ENCODE measurements around the gene RNF214. TPM values are rescaled to one million over a fixed set of nuclear protein-coding genes. Genes with fewer than 3 reads are reported as not detected.

The RNF214 gene
- total RNA-seq, 1 donor, result 13.4 TPM

DNA sequence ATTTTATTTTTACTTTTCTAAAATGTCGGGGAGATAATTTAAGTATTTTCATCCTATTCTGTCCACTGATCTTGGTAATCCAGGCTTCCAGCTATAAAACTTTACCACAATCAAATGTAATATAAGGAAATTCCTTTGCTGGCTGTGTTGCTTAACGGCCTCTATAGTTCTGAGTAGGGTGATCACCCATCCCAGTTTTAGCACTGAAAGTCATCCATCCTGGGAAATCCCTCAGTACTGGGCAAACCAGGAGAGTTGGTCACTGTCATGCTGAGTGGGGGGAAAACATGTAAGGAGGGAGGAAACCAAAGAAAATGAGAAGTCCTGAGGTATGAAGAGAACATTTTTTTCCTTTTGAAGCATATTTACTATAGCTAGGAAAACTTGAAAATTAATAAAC is 45.9 kb downstream of the RNF214 start:
- Histone ChIP-seq H3K4me3 (ENCODE audit: insufficient read depth, low read length) (no peak overlapping the region), H4K20me1 (ENCODE audit: insufficient read depth, low read length) (no peaks in the 10 kb centered on the region), H3K27me3 (ENCODE audit: insufficient read depth, low read length) (no peaks in the 10 kb centered on the region), H3K9me3 (ENCODE audit: low read depth, low read length) (no peaks in the 10 kb centered on the region), H3K79me2 (ENCODE audit: insufficient read depth, low read length) (no peaks in the 10 kb centered on the region), H3K36me3 (ENCODE audit: insufficient read depth, low read length) (peaks cover 11% of the 10 kb centered on the region), H3K4me1 (ENCODE audit: insufficient read depth, low read length) (peaks cover 39% of the 10 kb centered on the region), H3K27ac (ENCODE audit: low read depth, low read length) (no peak overlapping the region), H2AFZ (ENCODE audit: low read length) (no peak overlapping the region), H3K4me2 (ENCODE audit: insufficient read depth, low read length) (no peak overlapping the region)
- TF ChIP-seq, protein P1, sequence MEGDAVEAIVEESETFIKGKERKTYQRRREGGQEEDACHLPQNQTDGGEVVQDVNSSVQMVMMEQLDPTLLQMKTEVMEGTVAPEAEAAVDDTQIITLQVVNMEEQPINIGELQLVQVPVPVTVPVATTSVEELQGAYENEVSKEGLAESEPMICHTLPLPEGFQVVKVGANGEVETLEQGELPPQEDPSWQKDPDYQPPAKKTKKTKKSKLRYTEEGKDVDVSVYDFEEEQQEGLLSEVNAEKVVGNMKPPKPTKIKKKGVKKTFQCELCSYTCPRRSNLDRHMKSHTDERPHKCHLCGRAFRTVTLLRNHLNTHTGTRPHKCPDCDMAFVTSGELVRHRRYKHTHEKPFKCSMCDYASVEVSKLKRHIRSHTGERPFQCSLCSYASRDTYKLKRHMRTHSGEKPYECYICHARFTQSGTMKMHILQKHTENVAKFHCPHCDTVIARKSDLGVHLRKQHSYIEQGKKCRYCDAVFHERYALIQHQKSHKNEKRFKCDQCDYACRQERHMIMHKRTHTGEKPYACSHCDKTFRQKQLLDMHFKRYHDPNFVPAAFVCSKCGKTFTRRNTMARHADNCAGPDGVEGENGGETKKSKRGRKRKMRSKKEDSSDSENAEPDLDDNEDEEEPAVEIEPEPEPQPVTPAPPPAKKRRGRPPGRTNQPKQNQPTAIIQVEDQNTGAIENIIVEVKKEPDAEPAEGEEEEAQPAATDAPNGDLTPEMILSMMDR (IDR thresholded peaks at IDR 0.05; ENCODE audit: extremely low read depth, low read depth, low read length), result no peak
- DNase-seq (ENCODE audit: insufficient read length, low spot score, missing footprints), result no peak

DNA sequence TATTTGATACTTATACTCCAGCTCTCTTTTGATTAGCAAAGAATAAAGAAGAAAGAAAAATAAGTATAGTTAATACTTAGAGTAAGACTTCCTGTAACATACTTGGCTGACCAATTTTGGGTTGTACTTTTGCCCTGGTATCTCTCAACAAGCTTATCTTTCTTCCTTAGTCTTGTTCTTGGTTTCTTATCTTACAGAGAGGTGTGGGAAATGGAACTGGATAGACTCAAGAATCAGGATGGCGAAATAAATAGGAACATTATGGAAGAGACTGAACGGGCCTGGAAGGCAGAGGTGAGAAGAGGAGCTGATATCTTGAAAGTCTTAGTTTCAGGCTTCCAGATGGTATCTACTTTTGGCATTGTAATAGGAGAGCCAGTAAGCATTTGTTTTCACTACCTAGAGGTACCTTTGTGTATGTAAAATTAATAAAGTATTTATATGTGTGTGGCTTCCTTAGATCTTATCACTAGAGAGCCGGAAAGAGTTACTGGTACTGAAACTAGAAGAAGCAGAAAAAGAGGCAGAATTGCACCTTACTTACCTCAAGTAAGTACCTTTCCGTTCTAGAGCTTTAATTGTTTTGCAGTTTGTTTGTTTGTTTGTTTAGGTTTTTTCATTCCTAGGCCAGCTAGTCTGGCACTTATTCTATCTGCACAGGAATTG is 47.4 kb downstream of the RNF214 start:
- Histone ChIP-seq H3K4me1 (ENCODE audit: insufficient read depth, low read length) (peaks cover 25% of the 10 kb centered on the region), H2AFZ (ENCODE audit: low read length) (no peak overlapping the region), H3K9me3 (ENCODE audit: low read depth, low read length) (no peaks in the 10 kb centered on the region), H3K36me3 (ENCODE audit: insufficient read depth, low read length) (peaks cover 23% of the 10 kb centered on the region), H3K4me2 (ENCODE audit: insufficient read depth, low read length) (no peak overlapping the region), H3K4me3 (ENCODE audit: insufficient read depth, low read length) (no peak overlapping the region), H3K27ac (ENCODE audit: low read depth, low read length) (peak overlapping the region; percentile 74), H4K20me1 (ENCODE audit: insufficient read depth, low read length) (no peaks in the 10 kb centered on the region), H3K79me2 (ENCODE audit: insufficient read depth, low read length) (no peaks in the 10 kb centered on the region), H3K27me3 (ENCODE audit: insufficient read depth, low read length) (no peaks in the 10 kb centered on the region)
- no peak for DNase-seq (ENCODE audit: insufficient read length, low spot score, missing footprints)
- TF ChIP-seq, protein P1 (IDR thresholded peaks at IDR 0.05; ENCODE audit: extremely low read depth, low read depth, low read length), result no peak

DNA sequence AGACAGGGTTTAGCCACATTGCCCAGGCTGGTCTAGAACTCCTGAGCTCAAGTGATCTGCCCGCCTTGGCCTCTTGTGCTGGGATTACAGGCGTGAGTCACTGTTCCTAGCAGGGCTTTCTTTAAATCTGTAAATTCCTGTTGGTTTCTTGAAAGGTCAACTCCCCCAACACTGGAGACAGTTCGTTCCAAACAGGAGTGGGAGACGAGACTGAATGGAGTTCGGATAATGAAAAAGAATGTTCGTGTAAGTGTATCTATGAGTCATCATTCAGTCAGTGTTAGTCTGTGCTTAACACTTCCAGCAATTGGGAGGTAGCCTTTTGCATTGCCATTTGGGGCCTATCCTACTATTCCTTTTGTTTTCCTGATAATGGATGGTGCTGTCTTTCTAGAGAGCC is 48.7 kb downstream of the RNF214 start:
- DNase-seq (ENCODE audit: insufficient read length, low spot score, missing footprints), result peak; percentile 93
- H3K27ac ChIP-seq (ENCODE audit: low read depth, low read length), result peak overlapping the region; percentile 74
- H3K36me3 ChIP-seq (ENCODE audit: insufficient read depth, low read length), result peaks cover 36% of the 10 kb centered on the region
- H3K4me3 ChIP-seq (ENCODE audit: insufficient read depth, low read length), result no peak overlapping the region
- no peaks in the 10 kb centered on the region for H4K20me1 ChIP-seq (ENCODE audit: insufficient read depth, low read length)
- TF ChIP-seq, protein P1 (IDR thresholded peaks at IDR 0.05; ENCODE audit: extremely low read depth, low read depth, low read length), result no peak
- H3K4me1 ChIP-seq (ENCODE audit: insufficient read depth, low read length), result peaks cover 20% of the 10 kb centered on the region
- H3K27me3 ChIP-seq (ENCODE audit: insufficient read depth, low read length), result no peaks in the 10 kb centered on the region
- H3K4me2 ChIP-seq (ENCODE audit: insufficient read depth, low read length), result peak overlapping the region; percentile 7
- no peaks in the 10 kb centered on the region for H3K9me3 ChIP-seq (ENCODE audit: low read depth, low read length)
- no peak overlapping the region for H2AFZ ChIP-seq (ENCODE audit: low read length)
- H3K79me2 ChIP-seq (ENCODE audit: insufficient read depth, low read length), result no peaks in the 10 kb centered on the region

DNA sequence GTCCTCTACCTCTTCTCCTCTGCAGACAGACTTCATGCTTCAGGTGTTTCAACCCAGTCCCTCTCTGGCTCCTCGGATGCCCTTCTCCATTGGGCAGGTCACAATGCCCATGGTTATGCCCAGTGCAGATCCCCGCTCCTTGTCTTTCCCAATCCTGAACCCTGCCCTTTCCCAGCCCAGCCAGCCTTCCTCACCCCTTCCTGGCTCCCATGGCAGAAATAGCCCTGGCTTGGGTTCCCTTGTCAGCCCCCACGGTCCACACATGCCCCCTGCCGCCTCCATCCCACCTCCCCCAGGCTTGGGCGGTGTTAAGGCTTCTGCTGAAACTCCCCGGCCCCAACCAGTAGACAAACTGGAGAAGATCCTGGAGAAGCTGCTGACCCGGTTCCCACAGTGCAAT is 49.4 kb downstream of the RNF214 start:
- H3K4me1 ChIP-seq (ENCODE audit: insufficient read depth, low read length), result peaks cover 18% of the 10 kb centered on the region

More for the DNA sequence above, 49.4 kb downstream of the RNF214 start:
- no peaks in the 10 kb centered on the region for H3K9me3 ChIP-seq (ENCODE audit: low read depth, low read length)
- no peaks in the 10 kb centered on the region for H3K79me2 ChIP-seq (ENCODE audit: insufficient read depth, low read length)
- no peaks in the 10 kb centered on the region for H4K20me1 ChIP-seq (ENCODE audit: insufficient read depth, low read length)
- TF ChIP-seq, protein P1 (IDR thresholded peaks at IDR 0.05; ENCODE audit: extremely low read depth, low read depth, low read length), result no peak
- no peak overlapping the region for H2AFZ ChIP-seq (ENCODE audit: low read length)
- no peak for DNase-seq (ENCODE audit: insufficient read length, low spot score, missing footprints)
- H3K4me2 ChIP-seq (ENCODE audit: insufficient read depth, low read length), result peak overlapping the region; percentile 7
- no peak overlapping the region for H3K4me3 ChIP-seq (ENCODE audit: insufficient read depth, low read length)
- peak overlapping the region; percentile 74 for H3K27ac ChIP-seq (ENCODE audit: low read depth, low read length)
- H3K27me3 ChIP-seq (ENCODE audit: insufficient read depth, low read length), result no peaks in the 10 kb centered on the region
- H3K36me3 ChIP-seq (ENCODE audit: insufficient read depth, low read length), result peaks cover 43% of the 10 kb centered on the region

Measured in osteoblast (primary cell).